NT2/D1 (cell line): ENCODE results near the gene RNPS1.

Experiments used
- YY1 ChIP-seq: IDR thresholded peaks from 2 replicates; pipeline ENCODE4 v1.6.1; 2011; ENCODE audit not compliant: insufficient read length, insufficient read depth
- ZNF274 ChIP-seq: IDR thresholded peaks from 2 replicates; pipeline ENCODE4 v1.6.1; 2011; ENCODE audit warnings: mild to moderate bottlenecking, low read depth, low read length

DNA sequence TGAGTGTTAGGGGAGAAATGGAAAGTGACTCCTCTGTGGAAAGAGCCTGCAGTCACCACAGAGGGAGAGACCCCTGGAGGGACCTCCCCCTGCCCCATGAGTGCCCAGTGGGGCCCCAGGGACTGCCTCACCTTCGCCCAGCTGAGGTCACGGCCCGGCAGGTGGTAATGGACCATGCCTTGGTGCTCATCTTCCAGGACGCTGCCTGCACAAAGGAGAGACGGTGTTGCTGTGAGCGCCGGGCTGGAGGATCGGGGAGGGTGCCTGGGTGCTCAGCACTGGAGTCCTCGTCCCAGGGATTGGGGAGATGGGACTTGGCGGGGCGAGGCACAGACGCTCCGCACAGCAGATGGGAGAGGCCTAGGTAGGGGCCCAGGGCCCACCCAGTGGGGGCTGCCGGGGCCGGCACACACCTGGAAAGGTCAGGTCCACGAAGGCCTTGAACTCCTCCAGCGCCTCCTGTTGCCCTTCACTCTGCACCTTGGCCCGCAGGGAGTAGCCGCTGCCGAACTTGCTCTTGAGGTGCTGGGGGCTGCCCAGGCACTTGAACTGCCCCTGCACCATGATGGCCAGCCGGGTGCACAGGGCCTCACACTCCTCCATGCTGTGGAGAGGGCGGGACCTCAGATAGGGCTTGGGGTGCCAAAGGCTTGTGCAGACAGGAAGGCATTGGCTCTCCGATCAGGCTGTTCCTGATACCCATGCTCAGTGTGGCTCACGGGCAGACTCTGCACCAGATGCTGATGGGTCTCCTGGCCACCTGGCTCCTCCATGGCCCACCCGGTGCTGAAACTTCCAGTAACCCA is 9.7 kb upstream of the RNPS1 start:
- TF ChIP-seq ZNF274 (no peak), YY1 (no peak)
